A673 (cell line): ENCODE measurements around the gene MTHFR. TPM values are rescaled to one million over a fixed set of nuclear protein-coding genes. Genes with fewer than 3 reads are reported as not detected.

Experiments used
- BruUV-seq: library from RNA; stranded (reverse); fragments of 400-500 nt; replicated peaks from 2 replicates; lab custom pipeline; 2021; lab: Mats Ljungman, UMichigan
- CTCF ChIA-PET: fragments of 300-600 bp; sonication (Branson Sonifier 250); formaldehyde crosslinking; loops from one replicate; lab custom pipeline; 2022; ENCODE audit warnings: antibody characterized with exemption; lab: Charles Lee
- POLR2A ChIA-PET: fragments of 300-600 bp; sonication (Branson Sonifier 250); formaldehyde crosslinking; loops from one replicate; lab custom pipeline; 2022; ENCODE audit warnings: antibody characterized with exemption; ENCODE audit not compliant: low non-redundant PET; lab: Charles Lee
- DNase-seq: peaks from one replicate; pipeline ENCODE4 v3.0.0-alpha.2; 2015; ENCODE audit warnings: low spot score
- H3K27ac ChIP-seq: fragments of 200-600 bp; sonication (generic); 2 replicates; pipeline ENCODE4 v1.5.1; 2016; ENCODE audit warnings: mixed run types, low read depth, mild to moderate bottlenecking, mixed read lengths, antibody characterized with exemption, low read length; ENCODE audit not compliant: poor library complexity, severe bottlenecking
- H3K27me3 ChIP-seq: fragments of 200-600 bp; sonication (generic); replicated peaks from 2 replicates; pipeline ENCODE4 v1.6.1; 2017; ENCODE audit warnings: mixed run types, low read depth, mild to moderate bottlenecking, mixed read lengths, antibody characterized with exemption, low read length; ENCODE audit not compliant: insufficient read depth, poor library complexity
- H3K36me3 ChIP-seq: fragments of 200-600 bp; sonication (generic); 2 replicates; pipeline ENCODE4 v1.6.1; 2016; ENCODE audit warnings: mixed run types, mild to moderate bottlenecking, mixed read lengths, antibody characterized with exemption, low read length; ENCODE audit not compliant: insufficient read depth, poor library complexity, severe bottlenecking
- H3K4me1 ChIP-seq: fragments of 200-600 bp; sonication (generic); 2 replicates; pipeline ENCODE4 v1.6.1; 2017; ENCODE audit warnings: mixed run types, mild to moderate bottlenecking, mixed read lengths, antibody characterized with exemption, low read length; ENCODE audit not compliant: insufficient read depth, poor library complexity, severe bottlenecking
- H3K4me3 ChIP-seq: fragments of 200-600 bp; sonication (generic); 2 replicates; pipeline ENCODE4 v1.5.1; 2016; ENCODE audit warnings: low read depth, mixed run types, mild to moderate bottlenecking, mixed read lengths, low read length; ENCODE audit not compliant: poor library complexity, severe bottlenecking
- H3K9me3 ChIP-seq: fragments of 200-600 bp; sonication (generic); 2 replicates; pipeline ENCODE4 v1.6.1; 2016; ENCODE audit warnings: mixed run types, low read depth, mild to moderate bottlenecking, mixed read lengths, antibody characterized with exemption, low read length; ENCODE audit not compliant: poor library complexity, severe bottlenecking
- EZH2 ChIP-seq: fragments of 200-600 bp; sonication (generic); IDR thresholded peaks from 2 replicates; pipeline ENCODE4 v1.6.1; 2017; ENCODE audit warnings: borderline replicate concordance, low read depth, mild to moderate bottlenecking, mixed read lengths, antibody characterized with exemption, low read length; ENCODE audit not compliant: poor library complexity, severe bottlenecking
- intact Hi-C: fragments of 100-400 bp; cut with micrococcal nuclease; formaldehyde crosslinking; loops from one replicate; pipeline ENCODE4 v1.10.0; 2022; ENCODE audit not compliant: unreplicated experiment
- total RNA-seq: library from RNA; stranded (reverse); gene quantifications from 2 replicates; pipeline ENCODE4 v1.2.3, GENCODE V29; 2021
- TF ChIP-seq, protein P1 (sequence below): fragments of 300-800, 200-600 bp; sonication (generic); conservative IDR thresholded peaks from 2 replicates; pipeline ENCODE4 v1.5.1; 2017; ENCODE audit warnings: low read depth, mild to moderate bottlenecking, antibody characterized with exemption, low read length, moderate library complexity, mixed read lengths

The MTHFR gene
- total RNA-seq, 1 experiment from 2014 or later = 23.3 TPM

GRCh38 chr1:11780380-11781147, 25.2 kb downstream of the MTHFR start:
- TF ChIP-seq, protein P1, sequence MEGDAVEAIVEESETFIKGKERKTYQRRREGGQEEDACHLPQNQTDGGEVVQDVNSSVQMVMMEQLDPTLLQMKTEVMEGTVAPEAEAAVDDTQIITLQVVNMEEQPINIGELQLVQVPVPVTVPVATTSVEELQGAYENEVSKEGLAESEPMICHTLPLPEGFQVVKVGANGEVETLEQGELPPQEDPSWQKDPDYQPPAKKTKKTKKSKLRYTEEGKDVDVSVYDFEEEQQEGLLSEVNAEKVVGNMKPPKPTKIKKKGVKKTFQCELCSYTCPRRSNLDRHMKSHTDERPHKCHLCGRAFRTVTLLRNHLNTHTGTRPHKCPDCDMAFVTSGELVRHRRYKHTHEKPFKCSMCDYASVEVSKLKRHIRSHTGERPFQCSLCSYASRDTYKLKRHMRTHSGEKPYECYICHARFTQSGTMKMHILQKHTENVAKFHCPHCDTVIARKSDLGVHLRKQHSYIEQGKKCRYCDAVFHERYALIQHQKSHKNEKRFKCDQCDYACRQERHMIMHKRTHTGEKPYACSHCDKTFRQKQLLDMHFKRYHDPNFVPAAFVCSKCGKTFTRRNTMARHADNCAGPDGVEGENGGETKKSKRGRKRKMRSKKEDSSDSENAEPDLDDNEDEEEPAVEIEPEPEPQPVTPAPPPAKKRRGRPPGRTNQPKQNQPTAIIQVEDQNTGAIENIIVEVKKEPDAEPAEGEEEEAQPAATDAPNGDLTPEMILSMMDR = no peak
- TF ChIP-seq EZH2 = no peak
- Histone ChIP-seq H3K4me3 (no peak overlapping the region), H3K27me3 (no peaks in the 10 kb centered on the region), H3K36me3 (no peaks in the 10 kb centered on the region), H3K9me3 (no peaks in the 10 kb centered on the region), H3K27ac (no peak overlapping the region), H3K4me1 (no peaks in the 10 kb centered on the region)
- intact Hi-C loops = no loop called here
- DNase-seq = no peak
- POLR2A ChIA-PET = no interaction called here
- CTCF ChIA-PET = no interaction called here
- BruUV-seq = no TSS peak

- no peak for DNase-seq
- Histone ChIP-seq H3K9me3 (no peaks in the 10 kb centered on the region), H3K27ac (no peak overlapping the region), H3K36me3 (no peaks in the 10 kb centered on the region), H3K27me3 (no peaks in the 10 kb centered on the region), H3K4me3 (no peak overlapping the region), H3K4me1 (no peaks in the 10 kb centered on the region)
- CTCF ChIA-PET = no interaction called here
- BruUV-seq = no TSS peak
- POLR2A ChIA-PET = no interaction called here
- TF ChIP-seq EZH2 = no peak
- TF ChIP-seq, protein P1 = no peak
- intact Hi-C loops = no loop called here
Observed at GRCh38 chr1:11779715-11780379, 25.9 kb downstream of the MTHFR start.

DNA sequence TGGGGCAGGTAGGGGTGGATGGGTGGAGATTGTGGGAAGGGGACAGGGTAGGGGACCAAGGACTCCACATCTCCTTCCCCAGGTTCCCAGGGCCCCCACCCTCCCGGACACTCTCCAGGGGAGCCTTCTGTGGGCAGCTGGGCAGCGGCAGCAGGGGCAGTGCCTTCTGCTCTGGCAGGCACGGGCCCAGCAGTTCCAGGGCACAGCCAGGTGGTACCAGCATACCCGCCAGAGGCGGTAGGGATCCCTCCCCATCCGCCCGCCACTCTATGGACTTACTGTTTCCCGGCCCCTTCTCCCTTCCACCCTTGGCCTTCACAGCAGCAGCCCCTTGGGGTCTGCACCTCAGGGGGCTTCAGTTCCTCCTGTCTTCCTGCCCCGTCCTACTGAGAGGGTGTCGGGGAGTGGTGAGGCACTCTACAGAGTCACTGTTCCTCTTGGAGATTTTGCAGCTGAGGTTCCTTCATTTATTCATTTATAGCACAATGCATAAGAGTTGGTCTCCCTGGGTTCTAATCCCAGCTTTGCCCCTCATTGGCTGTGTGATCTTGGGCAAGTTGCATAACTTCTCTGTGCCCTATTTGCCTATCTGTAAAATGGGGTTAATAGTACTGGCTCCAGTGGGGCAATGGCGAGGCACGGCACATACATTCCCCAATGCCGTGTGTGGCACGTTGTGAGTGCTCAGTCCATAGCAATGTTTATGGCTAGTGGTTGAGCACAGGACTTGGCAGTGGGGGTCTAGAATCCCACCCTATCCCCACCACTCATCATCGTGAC, 26.7 kb downstream of the MTHFR start:
- no TSS peak for BruUV-seq
- Histone ChIP-seq H3K9me3 (no peaks in the 10 kb centered on the region), H3K36me3 (no peaks in the 10 kb centered on the region), H3K27ac (no peak overlapping the region), H3K4me1 (no peaks in the 10 kb centered on the region), H3K27me3 (no peaks in the 10 kb centered on the region), H3K4me3 (no peak overlapping the region)
- TF ChIP-seq EZH2 = no peak
- intact Hi-C loops = no loop called here
- CTCF ChIA-PET = no interaction called here
- POLR2A ChIA-PET = no interaction called here
- no peak for DNase-seq
